PC-3 (cell line): ENCODE data around the gene CCNE1. TPM values are rescaled to one million over a fixed set of nuclear protein-coding genes. Genes with fewer than 3 reads are reported as not detected.

Experiments
- ATAC-seq: fragments of 200-7000 bp; cut with Tn5 transposase; 2 replicates; pipeline ENCODE4 v1.9.1; 2020; ENCODE audit warnings: mild to moderate bottlenecking, moderate library complexity
- BruUV-seq: library from RNA; stranded (reverse); fragments of 400-500 nt; replicated peaks from 2 replicates; lab custom pipeline; 2021; lab: Mats Ljungman, UMichigan
- CTCF ChIA-PET: fragments of 300-600 bp; sonication (Branson Sonifier 250); formaldehyde crosslinking; loops from one replicate; lab custom pipeline; 2022; ENCODE audit warnings: antibody characterized with exemption; lab: Charles Lee
- POLR2A ChIA-PET: fragments of 300-600 bp; sonication (Branson Sonifier 250); formaldehyde crosslinking; loops from one replicate; lab custom pipeline; 2022; ENCODE audit warnings: antibody characterized with exemption; ENCODE audit not compliant: unreplicated experiment; lab: Charles Lee
- DNase-seq: peaks from one replicate; pipeline ENCODE4 v3.0.0-alpha.2; 2015
- H2AFZ ChIP-seq: fragments of 300-600 bp; sonication (generic); 2 replicates; pipeline ENCODE4 v1.6.0; 2016; ENCODE audit warnings: antibody characterized with exemption, low read length
- H3F3A ChIP-seq: fragments of 300-600 bp; sonication (generic); one replicate; pipeline ENCODE4 v1.6.0; 2017; ENCODE audit warnings: antibody characterized with exemption, low read length, control low read depth, mild to moderate bottlenecking; ENCODE audit not compliant: unreplicated experiment
- H3K27ac ChIP-seq: fragments of 300-600 bp; sonication (generic); 2 replicates; pipeline ENCODE4 v1.5.1; 2016; ENCODE audit warnings: mild to moderate bottlenecking, low read length
- H3K27me3 ChIP-seq: fragments of 300-600 bp; sonication (generic); 2 replicates; pipeline ENCODE4 v1.6.1; 2016; ENCODE audit warnings: low read length, mixed read lengths
- H3K36me3 ChIP-seq: fragments of 300-600 bp; sonication (generic); 2 replicates; pipeline ENCODE4 v1.6.1; 2016; ENCODE audit warnings: low read depth, mixed run types, low read length, mixed read lengths
- H3K4me1 ChIP-seq: fragments of 300-600 bp; sonication (generic); 2 replicates; pipeline ENCODE4 v1.5.1; 2016; ENCODE audit warnings: low read length; ENCODE audit not compliant: insufficient read depth
- H3K4me2 ChIP-seq: fragments of 300-600 bp; sonication (generic); 2 replicates; pipeline ENCODE4 v1.6.0; 2016; ENCODE audit warnings: low read length
- H3K4me3 ChIP-seq: fragments of 300-600 bp; sonication (generic); 2 replicates; pipeline ENCODE4 v1.5.1; 2016; ENCODE audit warnings: mild to moderate bottlenecking, low read length, mixed read lengths
- H3K79me2 ChIP-seq: fragments of 300-600 bp; sonication (generic); 2 replicates; pipeline ENCODE4 v1.6.1; 2017; ENCODE audit warnings: low read length, mixed read lengths
- H3K9ac ChIP-seq: fragments of 300-600 bp; sonication (generic); 2 replicates; pipeline ENCODE4 v1.6.0; 2016; ENCODE audit warnings: mild to moderate bottlenecking, low read length
- H3K9me2 ChIP-seq: fragments of 300-600 bp; sonication (generic); replicated peaks from 2 replicates; pipeline ENCODE4 v1.6.1; 2016; ENCODE audit warnings: mixed run types, low read length, mixed read lengths
- H3K9me3 ChIP-seq: fragments of 300-600 bp; sonication (generic); 2 replicates; pipeline ENCODE4 v1.6.1; 2016; ENCODE audit warnings: low read length, mixed read lengths
- H4K20me1 ChIP-seq: fragments of 300-600 bp; sonication (generic); 2 replicates; pipeline ENCODE4 v1.6.1; 2016; ENCODE audit warnings: low read length, mixed read lengths
- EZH2 ChIP-seq: fragments of 300-600 bp; sonication (generic); IDR thresholded peaks from one replicate; pipeline ENCODE4 v1.6.1; 2017; ENCODE audit warnings: antibody characterized with exemption, mild to moderate bottlenecking, low read length; ENCODE audit not compliant: unreplicated experiment
- EZH2phosphoT487 ChIP-seq: fragments of 300-600 bp; sonication (generic); IDR thresholded peaks from 2 replicates; pipeline ENCODE4 v1.6.1; 2018; ENCODE audit warnings: mild to moderate bottlenecking, antibody characterized with exemption, low read length, borderline replicate concordance
- intact Hi-C: fragments of 100-400 bp; cut with micrococcal nuclease; formaldehyde crosslinking; loops from 2 replicates; pipeline ENCODE4 v1.9.0; 2023
- total RNA-seq: library from RNA; depleted of rRNA; stranded (reverse); fragments of >200 nt; gene quantifications from 2 replicates; pipeline ENCODE4 v1.2.3, GENCODE V29; 2014
- TF ChIP-seq, protein P1 (sequence below): fragments of 300-600 bp; sonication (generic); conservative IDR thresholded peaks from 2 replicates; pipeline ENCODE4 v1.5.1; 2017; ENCODE audit warnings: antibody characterized with exemption, low read depth, mild to moderate bottlenecking, low read length

Gene CCNE1
- total RNA-seq, 1 experiment from 2014 or later = 10.9 TPM

DNA sequence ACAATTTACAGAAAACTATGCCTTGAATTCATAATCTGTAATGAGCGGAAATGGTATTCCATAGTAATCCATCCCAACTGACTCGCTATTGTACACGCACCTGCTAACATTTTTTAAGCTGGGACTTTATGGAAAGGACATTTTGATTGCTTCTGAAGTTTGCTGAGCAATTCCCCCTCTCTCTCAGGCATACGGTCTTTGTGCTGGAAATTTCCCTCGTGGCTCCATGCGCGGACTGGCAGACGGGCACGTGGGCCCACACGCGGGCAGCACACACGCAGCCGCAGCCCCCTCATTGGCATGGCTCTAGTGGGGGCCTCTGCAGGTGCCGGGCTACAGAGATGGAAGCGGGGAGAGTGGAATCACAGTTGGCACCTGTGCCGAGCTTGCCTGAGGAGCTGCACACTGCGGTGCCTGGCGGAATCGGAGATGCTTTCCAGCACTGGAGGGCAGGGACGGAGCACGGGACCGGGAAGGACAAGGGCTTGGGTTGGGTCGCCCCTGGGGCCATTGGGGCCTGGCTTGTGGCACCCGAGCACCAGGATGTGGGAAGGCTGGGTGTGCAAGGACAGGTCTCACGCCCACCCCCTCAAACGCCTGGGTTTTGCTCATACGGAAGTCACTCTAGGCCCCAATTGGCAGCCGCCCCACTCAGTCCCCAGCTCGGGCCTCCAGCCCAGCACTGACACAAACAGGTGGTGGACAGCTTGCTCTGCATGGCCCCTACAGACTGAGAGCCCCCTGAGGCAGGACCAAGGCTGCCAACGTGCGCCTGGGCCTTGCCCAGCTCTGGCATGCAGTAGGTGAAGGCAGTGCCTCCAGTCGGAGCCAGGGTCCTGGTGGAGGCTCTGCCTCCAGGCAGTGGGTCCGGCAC is 30.2 kb upstream of the CCNE1 start:
- Histone ChIP-seq H3K27ac (no peak overlapping the region), H3K9me2 (no peaks in the 10 kb centered on the region), H4K20me1 (no peaks in the 10 kb centered on the region), H3K9me3 (no peaks in the 10 kb centered on the region), H3K4me2 (no peak overlapping the region), H3F3A (no peaks in the 10 kb centered on the region), H2AFZ (no peak overlapping the region), H3K9ac (no peak overlapping the region), H3K4me3 (no peak overlapping the region), H3K79me2 (no peaks in the 10 kb centered on the region), H3K36me3 (no peaks in the 10 kb centered on the region), H3K27me3 (no peaks in the 10 kb centered on the region), H3K4me1 (no peaks in the 10 kb centered on the region)
- CTCF ChIA-PET = no interaction called here
- POLR2A ChIA-PET = no interaction called here
- ATAC-seq (no peak), DNase-seq (no peak)
- intact Hi-C loops = no loop called here
- no TSS peak for BruUV-seq
- TF ChIP-seq, protein P1, sequence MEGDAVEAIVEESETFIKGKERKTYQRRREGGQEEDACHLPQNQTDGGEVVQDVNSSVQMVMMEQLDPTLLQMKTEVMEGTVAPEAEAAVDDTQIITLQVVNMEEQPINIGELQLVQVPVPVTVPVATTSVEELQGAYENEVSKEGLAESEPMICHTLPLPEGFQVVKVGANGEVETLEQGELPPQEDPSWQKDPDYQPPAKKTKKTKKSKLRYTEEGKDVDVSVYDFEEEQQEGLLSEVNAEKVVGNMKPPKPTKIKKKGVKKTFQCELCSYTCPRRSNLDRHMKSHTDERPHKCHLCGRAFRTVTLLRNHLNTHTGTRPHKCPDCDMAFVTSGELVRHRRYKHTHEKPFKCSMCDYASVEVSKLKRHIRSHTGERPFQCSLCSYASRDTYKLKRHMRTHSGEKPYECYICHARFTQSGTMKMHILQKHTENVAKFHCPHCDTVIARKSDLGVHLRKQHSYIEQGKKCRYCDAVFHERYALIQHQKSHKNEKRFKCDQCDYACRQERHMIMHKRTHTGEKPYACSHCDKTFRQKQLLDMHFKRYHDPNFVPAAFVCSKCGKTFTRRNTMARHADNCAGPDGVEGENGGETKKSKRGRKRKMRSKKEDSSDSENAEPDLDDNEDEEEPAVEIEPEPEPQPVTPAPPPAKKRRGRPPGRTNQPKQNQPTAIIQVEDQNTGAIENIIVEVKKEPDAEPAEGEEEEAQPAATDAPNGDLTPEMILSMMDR = no peak
- no peak for TF ChIP-seq EZH2
- no peak for TF ChIP-seq EZH2phosphoT487

DNA sequence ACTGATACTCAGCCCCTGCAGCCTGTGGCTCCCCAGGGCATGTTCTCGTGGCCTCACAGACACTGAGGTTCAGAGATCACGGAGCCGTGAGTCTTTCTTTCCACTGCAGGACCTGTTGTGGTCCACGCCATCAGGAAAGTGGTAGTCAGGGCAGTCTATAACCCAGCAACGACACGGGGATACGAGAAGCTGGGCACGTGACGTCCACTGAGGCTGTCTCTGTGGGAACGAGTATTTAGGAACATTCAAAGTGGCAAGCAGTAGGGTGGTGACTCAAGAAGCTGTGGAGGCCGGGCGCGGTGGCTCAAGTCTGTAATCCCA is 29.6 kb upstream of the CCNE1 start:
- no peaks in the 10 kb centered on the region for H3K9me2 ChIP-seq
- POLR2A ChIA-PET = no interaction called here
- H3K9me3 ChIP-seq = no peaks in the 10 kb centered on the region
- CTCF ChIA-PET = no interaction called here
- BruUV-seq = no TSS peak
- ATAC-seq (no peak), DNase-seq (no peak)
- TF ChIP-seq EZH2phosphoT487 (no peak), EZH2 (no peak)
- TF ChIP-seq, protein P1 = no peak
- H3K4me3 ChIP-seq = no peak overlapping the region
- no peaks in the 10 kb centered on the region for H3K27me3 ChIP-seq
- H4K20me1 ChIP-seq = no peaks in the 10 kb centered on the region
- no peak overlapping the region for H3K4me2 ChIP-seq
- no peaks in the 10 kb centered on the region for H3F3A ChIP-seq
- no peak overlapping the region for H3K27ac ChIP-seq
- no peaks in the 10 kb centered on the region for H3K4me1 ChIP-seq
- H3K36me3 ChIP-seq = no peaks in the 10 kb centered on the region
- no peak overlapping the region for H3K9ac ChIP-seq
- no peaks in the 10 kb centered on the region for H3K79me2 ChIP-seq
- intact Hi-C loops = no loop called here
- H2AFZ ChIP-seq = no peak overlapping the region

DNA sequence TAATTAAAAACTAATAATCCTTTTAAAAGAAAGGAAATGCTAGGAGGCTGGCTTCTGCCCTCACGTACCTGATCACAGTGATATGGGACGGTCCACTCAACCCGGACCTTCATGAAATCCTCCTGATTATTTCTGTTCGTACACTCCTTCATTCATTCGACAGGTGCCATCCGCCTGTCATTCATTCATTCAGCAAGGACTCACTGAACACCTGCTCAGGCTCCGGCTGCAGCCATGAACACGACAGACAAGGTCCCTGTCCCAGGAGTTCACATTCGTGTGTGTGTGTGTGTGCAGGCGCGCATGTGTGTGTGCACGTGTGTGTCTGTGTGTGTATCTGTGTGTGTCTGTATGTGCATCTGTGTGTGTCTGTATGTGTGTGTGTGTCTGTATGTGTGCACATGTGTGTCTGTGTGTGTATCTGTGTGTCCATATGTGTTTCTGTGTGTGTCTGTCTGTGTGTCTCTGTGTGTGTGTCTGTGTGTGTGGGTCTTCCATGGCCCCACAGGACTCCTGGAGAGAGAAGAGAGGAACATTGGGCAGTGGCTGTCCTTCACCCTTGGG is 28.1 kb upstream of the CCNE1 start:
- H3K9ac ChIP-seq = no peak overlapping the region
- no peaks in the 10 kb centered on the region for H3K4me1 ChIP-seq
- ChIA-PET CTCF (no interaction called here), POLR2A (no interaction called here)
- no peaks in the 10 kb centered on the region for H3K36me3 ChIP-seq
- no peaks in the 10 kb centered on the region for H3K79me2 ChIP-seq
- no peak for DNase-seq
- no peaks in the 10 kb centered on the region for H4K20me1 ChIP-seq
- no peak overlapping the region for H2AFZ ChIP-seq
- no TSS peak for BruUV-seq
- no peaks in the 10 kb centered on the region for H3K9me2 ChIP-seq
- no peak overlapping the region for H3K4me2 ChIP-seq
- H3K27me3 ChIP-seq = no peaks in the 10 kb centered on the region
- no peak overlapping the region for H3K27ac ChIP-seq
- TF ChIP-seq, protein P1 = no peak
- TF ChIP-seq EZH2 (no peak), EZH2phosphoT487 (no peak)
- H3F3A ChIP-seq = no peaks in the 10 kb centered on the region
- no peak for ATAC-seq
- no peak overlapping the region for H3K4me3 ChIP-seq
- H3K9me3 ChIP-seq = no peaks in the 10 kb centered on the region
- intact Hi-C loops = no loop called here
